ENCODE results near the gene ECT2L.

The ECT2L gene

DNA sequence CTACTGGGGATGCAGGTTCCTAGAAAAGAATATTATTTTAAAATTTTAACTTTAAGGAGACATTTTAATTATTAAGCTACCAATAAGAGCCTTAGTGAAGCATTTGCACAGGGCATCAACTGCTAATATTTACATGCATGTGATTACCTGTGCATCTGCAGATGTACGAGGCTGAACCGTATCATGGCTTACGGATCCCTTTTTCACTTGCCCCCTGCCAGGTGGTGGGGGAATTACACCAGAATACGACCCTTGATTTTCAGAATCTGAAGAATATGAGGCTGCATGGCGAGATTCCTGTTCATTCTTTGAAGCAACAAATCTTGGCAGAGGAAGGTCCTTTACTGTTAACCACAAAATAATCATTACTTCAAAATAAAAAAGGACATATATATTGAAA lies 149.5 kb downstream of the ECT2L start:
- DNase-seq: no peak

DNA sequence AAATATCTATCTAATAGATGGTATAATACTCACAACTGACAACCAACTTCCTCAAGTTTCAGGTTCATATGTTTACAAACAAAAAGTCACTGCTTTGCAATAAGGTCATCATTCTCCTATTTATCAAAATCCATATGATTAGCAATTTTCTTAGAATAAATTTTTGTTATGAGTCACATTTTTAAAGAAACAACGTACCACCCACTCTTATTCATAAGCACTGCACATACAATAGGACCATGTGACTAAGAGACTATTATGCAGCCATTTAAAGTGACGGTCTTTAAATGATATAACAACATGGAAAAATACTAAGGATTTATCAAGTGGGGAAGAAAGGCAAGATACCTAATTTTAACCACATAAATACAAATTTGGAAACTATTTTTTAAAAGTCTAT lies 152.1 kb downstream of the ECT2L start:
- no peak for DNase-seq

DNA sequence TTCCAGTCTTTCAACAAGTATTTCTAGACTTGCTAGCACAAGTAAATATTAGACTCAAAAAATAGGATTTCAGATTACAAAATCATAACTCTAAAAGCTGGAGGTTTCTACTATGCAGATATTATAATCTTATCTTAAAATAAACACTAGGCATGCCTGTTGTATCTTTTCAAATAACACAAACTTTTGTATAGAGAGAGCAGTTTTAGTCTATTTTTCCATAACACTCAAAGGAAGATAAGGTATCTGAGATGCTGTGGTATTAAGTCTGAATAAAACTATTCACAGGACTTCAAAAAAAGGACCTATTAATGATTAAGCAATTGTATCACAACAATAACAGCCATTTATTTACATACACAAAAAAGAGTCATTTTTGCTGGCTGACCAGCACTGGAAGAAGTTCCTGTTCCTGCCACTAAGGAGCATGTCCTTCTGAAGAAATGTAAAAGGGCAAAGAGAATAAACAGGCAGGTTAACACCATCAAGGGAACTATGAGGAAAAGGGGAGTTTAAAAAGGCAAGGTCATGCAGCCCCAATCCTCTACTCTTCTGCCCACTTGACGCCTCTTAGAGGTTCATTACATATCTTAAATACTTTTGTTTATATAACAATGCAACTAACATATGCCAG lies 152.8 kb downstream of the ECT2L start:
- DNase-seq: no peak

DNA sequence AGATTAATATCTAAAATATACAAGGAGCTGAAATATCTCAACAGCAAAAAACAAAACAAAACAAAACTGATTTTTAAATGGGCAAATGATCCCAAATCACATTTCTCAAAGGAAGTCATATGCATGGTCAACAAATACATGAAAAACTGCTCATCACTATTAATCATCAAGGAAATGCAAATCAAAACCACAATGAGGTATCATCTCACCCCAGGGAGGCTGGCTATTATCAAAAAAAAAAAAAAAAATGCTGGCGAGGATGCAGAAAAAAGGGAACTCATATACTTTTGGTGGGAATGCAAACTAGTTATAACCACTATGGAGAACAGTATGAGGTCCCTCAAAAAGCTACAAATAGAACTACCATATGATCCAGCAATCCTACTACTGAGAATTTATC lies 157.6 kb downstream of the ECT2L start:
- no peak for DNase-seq
